HK-2 (cell line): Measurements from ENCODE around the gene URI1.
"Not testable (repeated sequence)": the region's sequence is repeated elsewhere in the genome, so short reads cannot be mapped to it uniquely, and the experiment has no call there.

Experiments used
- DNase-seq: peaks from one replicate; pipeline ENCODE4 v3.0.0-alpha.2; 2018; ENCODE audit not compliant: unreplicated experiment

The URI1 gene

GRCh38 chr19:29942404-29943261 is 594 bp downstream of the URI1 start:
- DNase-seq: peak; percentile 67

- no peak for DNase-seq
Measured at GRCh38 chr19:29943615-29944014, 1.6 kb downstream of the URI1 start.

DNA sequence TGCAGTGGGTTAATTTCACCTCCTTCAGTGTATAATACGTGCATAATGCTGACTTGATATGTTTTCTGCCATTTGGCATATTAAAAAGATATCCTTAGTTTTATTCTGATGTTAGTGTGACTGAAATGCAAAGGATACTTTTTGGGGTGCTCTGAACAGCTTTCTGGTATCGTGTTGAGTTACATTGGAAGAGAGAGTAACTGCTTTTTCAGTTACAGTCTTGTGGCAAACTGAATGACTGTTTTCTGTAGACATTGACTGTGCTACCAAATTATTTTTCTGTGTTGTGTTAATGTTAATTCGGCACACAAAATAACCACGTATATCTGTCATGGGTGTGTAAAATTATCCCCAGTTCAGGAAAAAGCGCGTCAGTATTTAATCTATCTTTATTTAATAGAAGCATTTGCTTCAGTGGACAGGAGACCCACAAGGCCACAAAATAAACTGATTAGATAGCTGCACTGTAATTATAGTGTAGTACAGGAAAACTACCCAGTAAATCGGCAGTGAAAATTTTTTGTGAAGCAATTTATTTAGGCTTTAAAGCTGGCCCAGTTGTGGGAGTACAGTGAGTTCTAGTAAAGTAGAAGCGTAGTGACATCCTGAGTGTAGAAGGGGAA is 2.5 kb downstream of the URI1 start:
- DNase-seq: no peak

DNA sequence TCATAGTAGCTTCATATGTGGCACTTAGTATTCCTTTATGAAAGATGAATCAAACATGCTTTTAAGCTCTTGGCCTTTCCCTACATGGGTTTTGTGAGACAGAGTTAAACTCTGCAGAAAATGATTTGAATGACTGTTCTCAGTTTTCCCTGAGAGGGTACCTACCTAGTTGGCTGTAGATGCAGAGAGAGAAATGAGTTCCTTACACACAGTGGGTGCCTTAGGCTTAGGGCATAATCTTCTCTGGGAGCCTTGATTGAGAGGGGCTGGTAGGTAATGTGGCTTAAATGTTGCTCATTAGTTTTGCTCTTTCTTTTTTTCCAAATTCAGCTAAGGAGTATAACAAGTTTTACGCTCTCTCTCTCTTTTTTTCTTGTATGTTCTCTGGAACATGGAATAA is 3.0 kb downstream of the URI1 start:
- DNase-seq: no peak

DNA sequence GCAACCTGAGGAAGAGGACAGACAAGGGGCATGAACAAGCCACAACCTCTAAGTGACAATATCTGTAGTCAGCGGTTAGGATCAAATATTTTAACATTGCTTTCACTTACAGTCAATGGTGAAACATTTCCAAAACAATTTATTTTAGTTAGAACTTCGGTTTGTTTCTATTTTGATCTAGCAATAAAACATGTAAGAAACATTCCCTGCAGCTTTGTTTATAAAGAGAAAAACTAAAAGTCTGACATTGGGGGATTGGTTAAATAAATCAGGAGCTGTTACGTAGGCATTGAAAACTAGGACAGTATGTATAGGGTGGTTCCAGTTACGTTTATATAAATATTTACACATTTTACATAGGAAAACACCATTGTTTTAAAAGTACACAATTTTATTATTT is 3.4 kb downstream of the URI1 start:
- no peak for DNase-seq

DNA sequence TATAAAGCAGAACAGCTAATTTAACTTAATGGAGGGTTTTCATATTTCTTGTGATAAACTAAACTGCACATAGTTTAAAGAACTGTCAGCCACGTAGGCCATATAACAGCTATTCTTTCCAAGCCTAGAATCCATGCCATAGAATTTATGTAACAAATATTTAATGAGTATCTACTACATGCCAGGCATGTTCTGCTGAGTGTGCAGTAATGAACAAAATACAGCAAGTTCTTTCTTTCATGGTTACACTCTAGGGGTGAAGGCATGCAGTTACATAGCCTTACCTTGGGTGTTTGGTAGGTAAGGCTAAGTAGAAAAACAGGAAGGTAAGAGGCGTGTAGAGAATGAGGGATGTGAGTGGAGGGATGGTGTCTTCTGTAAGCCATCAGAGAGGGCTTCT is 4.6 kb downstream of the URI1 start:
- DNase-seq: no peak

DNA sequence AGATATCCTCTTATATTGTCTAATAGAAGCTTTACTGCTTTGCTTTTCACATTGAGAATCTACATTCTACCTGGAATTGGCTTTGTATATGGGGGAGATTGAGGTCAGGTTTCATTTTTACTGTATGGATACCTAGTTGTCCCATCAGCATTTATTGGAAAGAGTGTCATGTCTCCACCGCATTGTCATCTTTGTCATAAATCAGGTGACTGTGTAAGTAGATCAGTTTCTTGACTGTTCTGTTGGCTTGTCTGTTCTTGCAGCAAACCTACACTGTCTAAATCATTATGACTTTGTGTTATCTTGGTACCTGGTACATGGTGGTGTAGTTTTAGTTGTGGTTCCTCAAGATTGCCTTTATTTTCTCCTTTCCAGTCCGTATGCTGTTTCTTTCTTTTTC is 5.8 kb downstream of the URI1 start:
- DNase-seq: no peak

- DNase-seq: not testable (repeated sequence)
Measured at GRCh38 chr19:29948759-29949470, 6.9 kb downstream of the URI1 start.

DNA sequence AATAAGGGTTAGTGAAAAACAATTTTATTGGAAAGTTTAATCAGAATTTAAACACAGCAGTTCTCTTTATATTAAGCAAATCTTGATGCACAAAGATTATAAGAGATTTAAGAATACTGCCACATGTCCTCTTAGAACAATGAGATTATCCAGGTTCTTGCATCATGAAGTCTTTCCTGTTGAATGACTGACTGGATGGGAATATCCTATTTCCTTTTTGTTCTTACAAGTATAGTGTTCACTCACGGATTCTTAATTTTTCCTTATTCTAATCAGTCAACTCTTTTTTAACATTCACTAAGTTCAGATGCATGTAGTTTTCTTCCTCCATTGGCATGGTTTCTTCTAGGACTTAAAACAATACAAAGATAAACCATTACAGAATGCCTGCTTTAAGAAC is 10.1 kb downstream of the URI1 start:
- DNase-seq: no peak

DNA sequence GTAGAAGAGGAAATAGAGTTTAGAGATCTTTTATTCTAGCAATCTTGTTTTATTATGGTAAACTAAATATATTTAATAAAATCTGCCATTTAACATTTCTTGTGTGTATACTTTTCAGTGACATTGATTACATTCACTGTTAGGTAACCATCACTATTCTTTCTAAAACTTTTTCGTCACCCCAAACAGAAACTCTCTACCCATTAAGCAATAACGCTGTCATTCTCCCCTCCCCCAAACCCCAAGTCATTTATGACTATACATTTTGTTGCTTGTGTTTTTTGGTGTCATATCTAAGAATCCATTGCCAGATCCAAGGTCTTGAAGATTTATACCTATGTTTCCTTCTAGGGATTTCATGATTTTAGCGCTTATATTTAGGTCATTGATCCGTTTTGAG is 10.6 kb downstream of the URI1 start:
- no peak for DNase-seq

DNA sequence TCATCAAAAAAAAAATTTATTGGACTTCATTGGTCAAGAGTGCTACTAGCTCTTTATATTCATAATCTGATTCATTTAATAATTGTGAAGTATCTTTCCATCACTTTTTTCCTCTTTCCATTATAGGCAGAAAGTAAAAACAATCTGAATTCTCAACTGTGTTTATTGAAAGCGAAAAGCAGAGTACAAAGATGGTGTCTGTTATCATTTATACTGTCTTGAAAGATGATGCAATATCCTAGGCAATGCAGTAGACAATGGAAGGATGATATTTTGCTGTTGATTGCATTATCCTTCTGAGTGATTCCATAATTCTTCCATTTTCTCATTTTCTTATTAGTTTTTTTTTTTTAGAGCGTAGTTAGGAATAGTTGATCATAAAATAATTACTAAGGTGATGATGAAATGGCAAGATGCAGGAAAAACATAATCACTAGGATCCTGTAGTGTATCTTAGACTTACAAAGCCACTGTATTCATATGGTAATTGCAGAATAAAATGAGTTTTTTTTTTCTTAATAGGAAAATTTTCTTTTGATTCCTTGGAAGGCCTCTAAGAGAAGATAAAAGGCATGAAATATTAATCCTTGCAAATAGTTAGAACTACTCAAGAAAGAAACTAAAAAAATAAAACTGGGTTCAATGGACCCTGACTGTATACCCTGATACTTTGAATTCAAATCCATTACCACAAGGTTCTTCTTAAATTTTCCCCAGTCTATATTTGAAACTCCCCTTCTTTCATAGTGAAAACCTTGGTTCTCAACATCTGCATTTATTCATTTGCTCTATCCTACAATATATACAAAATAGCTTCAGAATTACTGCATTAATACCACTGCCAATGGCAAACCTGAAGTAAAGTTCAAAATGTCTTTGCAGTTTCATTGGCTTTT is 11.6 kb downstream of the URI1 start:
- no peak for DNase-seq

GRCh38 chr19:29956855-29957254 is 14.8 kb downstream of the URI1 start:
- DNase-seq: no peak

GRCh38 chr19:29961311-29961710 is 19.3 kb downstream of the URI1 start:
- DNase-seq: no peak

DNA sequence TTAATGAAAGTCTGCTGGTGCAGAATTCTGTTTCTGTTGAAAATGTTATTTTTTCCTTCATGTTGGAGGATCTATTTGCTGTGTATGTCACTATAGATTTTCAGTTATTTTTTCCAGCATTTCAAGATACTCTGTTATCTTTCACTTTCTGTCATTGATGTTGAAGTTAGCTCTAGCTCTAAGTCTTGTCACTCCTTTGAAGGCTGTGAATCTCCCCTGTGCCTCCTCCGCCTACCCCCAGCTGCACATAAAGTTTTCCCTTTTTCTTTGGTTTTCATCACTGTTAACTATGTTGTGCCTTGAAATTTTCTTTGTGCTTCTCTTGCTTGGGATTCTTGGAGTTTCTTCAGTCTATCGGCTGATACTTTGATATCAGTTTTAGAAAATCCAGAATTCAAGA is 20.8 kb downstream of the URI1 start:
- DNase-seq: no peak

DNA sequence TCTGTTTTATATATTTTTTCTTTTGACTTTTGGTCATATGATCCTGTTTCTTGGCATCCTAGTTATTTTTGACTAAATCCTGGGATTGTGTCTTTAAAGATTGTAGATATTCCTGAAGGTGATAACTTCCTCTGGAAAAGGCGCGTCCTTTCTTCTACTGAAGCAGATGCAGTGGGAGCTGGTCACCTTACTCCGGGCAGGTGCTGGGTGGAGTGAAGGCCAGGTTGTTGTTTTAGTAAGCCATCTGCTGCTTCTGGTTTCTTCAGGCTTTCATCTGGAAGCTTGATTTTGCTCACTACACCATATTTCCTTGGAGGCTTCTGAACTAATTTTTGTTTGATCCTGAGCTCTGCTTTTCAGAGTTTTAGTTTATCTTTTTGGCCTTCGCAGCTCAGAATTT is 21.5 kb downstream of the URI1 start:
- no peak for DNase-seq

DNA sequence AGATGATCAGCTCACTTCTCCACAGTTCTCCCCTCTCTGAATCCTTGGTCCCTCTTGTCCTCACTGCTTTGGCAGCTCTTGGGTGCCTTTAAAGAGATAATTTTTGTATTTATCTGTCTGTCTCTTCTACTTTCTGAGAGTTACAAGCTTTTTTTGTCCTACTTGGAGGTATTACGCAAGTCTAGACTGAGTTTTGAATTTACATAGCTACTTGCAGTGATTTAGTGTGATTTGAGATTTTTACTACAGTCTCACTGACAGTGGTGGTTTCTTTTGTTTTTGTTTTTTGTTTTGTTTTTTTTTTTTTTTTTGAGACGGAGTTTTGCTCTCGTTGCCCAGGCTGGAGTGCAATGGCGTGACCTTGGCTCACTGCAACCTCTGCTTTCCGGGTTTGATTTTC is 22.1 kb downstream of the URI1 start:
- no peak for DNase-seq

DNA sequence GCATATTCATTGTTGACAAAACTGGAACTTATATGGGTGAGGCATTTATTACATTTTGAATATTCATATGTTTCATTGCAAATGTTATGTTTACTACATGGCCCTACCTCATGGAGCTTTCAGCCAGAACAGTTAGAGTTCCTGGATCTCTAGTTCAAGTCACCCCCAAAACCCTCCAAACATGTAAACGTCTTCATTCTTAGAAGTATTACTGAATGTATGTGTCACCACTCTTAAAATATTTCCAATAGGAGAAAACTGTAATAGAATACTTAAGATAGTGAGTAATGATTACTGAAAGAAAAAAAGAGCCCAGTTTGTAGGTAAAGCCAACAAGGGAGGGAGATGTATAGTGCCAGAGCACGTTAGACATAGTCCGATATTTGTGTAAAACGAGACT is 23.5 kb downstream of the URI1 start:
- DNase-seq: no peak

DNA sequence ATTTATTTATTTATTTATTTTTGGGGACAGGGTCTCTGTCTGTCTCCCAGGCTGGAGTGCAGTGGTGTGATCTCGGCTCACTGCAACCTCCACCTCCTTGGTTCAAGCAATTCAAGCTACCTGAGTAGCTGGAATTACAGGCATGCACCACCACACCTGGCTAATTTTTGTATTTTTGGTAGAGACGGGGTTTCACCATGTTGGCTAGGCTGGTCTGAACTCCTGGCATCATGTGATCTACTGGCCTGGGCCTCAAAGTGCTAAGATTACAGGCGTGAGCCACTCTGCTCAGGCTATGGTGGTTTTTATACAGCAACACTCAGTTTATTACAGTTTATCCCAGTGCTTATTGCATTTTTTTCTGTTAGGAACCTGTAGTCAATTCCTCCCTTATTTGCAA is 24.1 kb downstream of the URI1 start:
- DNase-seq: not testable (repeated sequence)

DNA sequence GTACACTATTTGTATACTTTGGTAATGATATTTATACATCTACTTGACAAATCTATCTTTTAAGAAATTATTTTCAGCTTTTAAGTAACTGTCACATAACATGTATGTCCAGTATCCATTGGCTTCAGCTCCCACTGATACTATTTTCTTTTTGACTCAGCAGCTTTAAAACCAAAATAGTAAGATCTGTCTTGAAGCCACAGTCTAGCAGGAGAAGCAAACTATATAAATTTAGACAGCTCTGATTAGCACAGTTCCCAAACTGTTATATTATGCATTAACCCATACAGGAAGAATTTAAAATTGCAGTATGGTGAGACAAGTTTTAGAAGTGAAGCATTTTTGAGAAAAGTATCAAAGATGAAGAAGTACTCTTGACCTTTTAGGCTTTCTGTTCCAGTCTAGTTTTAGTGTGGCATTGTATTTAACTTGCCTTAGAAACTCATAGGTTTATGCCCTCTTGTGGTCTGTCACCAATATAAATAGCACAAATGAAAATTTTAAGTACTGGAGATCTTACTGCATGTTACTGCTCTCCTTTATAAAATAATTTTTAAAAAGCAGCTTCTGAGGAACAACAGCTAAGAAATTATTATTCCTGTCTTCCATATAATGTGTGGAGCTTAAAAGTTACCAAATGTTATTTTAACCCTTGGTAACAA is 24.7 kb downstream of the URI1 start:
- no peak for DNase-seq

DNA sequence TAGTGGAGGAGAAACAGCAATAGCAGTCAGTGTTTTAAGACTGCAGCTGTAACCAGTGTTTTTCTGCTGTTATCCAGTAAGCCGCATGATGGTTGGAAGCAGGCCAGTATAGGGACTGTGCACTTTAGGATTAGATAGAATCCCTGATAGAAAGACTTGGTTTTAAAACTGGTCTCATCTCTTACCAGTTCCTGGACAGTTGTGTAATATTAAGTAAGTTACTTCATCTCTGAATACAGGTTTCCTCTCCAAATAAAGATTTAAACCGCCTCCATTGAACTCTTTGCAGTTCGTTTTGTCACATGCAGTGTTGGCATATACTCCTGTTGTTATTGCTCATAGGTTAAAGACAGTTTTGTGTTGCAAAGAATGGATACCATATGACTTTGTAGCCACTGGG is 25.6 kb downstream of the URI1 start:
- DNase-seq: no peak

GRCh38 chr19:29969891-29970290 is 27.9 kb downstream of the URI1 start:
- no peak for DNase-seq
